Measurements from ENCODE around the gene LMNTD1.

The LMNTD1 gene

DNA sequence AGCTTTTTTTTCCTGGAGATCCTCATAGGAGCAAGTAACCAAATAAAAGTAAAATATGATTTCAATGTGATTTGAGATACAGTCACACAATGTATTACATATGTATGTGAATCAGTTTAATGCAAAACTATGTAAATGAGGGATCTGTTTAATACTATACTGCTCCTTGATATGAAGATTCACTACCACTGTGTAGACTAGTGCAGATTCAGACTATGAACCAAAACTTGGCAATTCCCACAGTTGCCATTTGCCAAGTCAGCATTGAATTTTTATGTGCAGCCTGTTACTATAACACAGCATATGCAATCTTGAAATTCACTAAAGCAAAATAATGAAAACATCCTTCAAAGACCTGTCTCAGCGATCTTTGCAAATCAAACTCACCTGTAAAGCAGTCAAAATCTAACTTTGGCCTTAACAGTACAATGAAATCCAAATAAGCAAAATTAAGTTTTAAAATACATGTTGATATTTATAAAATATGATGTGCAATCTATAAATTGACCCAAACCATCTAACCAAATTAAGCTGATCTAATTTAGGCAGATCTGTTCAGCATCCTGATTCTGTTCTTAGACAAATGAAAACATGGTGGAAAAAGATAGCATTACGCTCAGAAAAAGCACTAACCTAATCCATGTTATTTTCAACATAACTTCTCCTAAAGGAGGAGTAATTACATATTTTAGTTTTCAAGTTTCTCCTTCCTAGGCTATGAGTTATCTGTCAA lies 25.5 kb upstream of the LMNTD1 start:
- FAIRE-seq = no peak
- no peak for TF ChIP-seq POLR2A (IDR thresholded peaks at IDR 0.05; ENCODE audit: low read depth, low read length)
- no peak for DNase-seq (ENCODE audit: insufficient read length, low spot score)

DNA sequence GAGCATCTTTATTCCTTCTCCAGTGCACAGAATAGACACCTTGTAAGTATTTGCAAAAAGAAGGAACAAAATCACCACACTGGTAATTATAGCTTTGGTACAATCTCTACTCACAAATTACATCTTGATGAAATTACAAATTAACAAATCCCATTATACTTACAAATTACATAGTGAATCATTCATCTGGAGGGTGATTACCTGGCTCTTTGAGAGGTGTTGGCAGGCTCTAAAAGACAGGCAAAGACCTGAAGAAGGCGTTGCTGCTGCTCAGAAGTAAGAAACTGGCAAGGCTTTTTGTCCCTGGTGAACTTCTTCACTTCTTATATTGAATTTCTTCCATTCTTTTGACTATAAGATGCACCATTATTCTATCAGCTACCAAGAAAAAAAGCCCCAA lies 21.7 kb upstream of the LMNTD1 start:
- no peak for TF ChIP-seq POLR2A (IDR thresholded peaks at IDR 0.05; ENCODE audit: low read depth, low read length)
- no peak for FAIRE-seq
- DNase-seq (ENCODE audit: insufficient read length, low spot score) = no peak

DNA sequence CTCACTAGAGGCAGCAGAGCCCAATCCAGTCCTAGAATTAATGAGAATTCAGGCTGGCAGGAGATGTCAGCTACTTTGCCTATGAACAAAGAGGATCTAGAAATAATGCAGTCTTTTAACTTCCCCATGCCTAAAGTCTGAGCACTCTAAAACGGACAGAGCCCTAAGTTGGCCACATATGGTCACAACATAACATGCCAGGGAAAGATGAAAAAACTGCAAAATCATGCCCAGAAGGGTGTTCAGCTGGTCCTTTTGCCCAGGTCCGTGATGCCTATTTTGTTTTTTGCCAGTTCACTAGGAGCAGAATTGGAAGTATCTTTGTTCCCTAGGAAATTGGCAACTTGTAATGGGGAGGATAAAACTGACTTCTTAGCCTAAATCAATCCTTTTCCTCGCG lies 20.3 kb upstream of the LMNTD1 start:
- no peak for DNase-seq (ENCODE audit: insufficient read length, low spot score)
- FAIRE-seq = no peak
- TF ChIP-seq POLR2A (IDR thresholded peaks at IDR 0.05; ENCODE audit: low read depth, low read length) = no peak

DNA sequence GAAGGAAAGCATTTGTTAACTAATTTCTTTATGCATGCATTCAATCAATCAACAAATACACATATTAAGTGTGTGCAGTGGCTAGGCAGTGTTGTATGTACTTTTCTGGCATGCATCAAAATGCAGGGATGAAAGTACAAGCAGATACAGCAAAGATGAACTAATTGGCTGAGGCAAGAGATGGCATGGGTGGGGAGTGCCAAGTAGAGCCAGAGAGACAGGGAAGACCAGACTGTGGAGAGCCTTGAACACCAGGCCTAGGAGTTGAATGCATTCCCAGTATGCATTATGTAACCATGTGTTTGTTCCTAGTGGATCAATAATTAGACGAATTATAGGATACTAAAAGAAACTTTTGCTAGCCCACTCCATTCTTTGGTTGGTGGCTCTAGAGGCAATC lies 17.3 kb upstream of the LMNTD1 start:
- no peak for DNase-seq (ENCODE audit: insufficient read length, low spot score)
- no peak for FAIRE-seq
- TF ChIP-seq POLR2A (IDR thresholded peaks at IDR 0.05; ENCODE audit: low read depth, low read length) = no peak

DNA sequence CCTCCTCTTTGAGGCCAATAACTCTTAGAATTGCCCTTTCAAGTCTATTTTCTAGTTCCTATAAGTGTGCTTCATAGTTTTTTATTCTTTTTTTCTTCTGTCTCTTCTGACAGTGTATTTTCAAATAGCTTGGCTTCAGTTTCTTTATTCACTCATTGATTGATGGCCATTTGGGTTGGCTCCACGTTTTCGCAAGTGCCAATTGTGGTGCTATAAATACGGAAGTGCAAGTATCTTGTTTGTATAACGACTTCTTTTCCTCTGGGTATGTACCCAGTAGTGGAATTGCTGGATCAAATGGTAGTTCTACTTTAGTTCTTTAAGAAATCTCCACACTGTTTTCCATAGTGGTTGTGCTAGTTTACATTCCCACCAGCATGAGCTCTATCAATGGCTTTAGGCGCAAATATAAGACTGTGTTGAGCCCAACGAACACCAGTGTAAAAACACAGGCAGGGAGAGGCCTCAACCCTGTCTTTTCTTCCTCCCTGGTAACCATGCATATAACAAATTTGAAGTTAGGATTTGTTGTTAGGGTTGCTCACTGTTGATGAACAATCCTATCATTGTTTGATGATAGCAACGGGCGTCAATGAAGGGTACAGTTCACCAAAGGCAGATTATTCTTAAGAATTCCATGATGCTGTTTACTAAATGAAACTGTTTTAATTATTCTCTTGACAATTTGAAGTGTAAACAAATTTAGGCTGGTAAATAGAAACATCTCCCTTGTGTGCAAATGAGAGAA lies 13.3 kb upstream of the LMNTD1 start:
- FAIRE-seq (no peak), DNase-seq (ENCODE audit: insufficient read length, low spot score) (no peak)
- TF ChIP-seq POLR2A (IDR thresholded peaks at IDR 0.05; ENCODE audit: low read depth, low read length) = no peak

DNA sequence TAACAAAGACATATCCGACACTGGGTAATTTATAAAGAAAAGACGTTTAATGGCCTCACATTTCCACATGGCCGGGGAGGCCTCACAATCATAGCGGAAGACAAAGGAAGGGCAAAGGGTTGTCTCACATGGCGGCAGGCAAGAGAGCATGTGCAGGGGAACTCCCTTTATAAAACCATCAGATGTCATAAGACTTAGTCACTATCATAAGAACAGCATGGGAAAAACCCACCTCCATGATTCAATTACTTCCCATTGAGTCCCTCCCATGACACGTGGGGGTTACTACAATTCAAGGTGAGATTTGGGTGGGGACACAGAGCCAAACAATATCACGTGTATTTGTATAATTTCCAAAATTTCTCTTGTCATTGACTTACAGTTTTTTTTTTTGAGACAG lies 5.5 kb upstream of the LMNTD1 start:
- FAIRE-seq (no peak), DNase-seq (ENCODE audit: insufficient read length, low spot score) (no peak)
- TF ChIP-seq POLR2A (IDR thresholded peaks at IDR 0.05; ENCODE audit: low read depth, low read length) = no peak

DNA sequence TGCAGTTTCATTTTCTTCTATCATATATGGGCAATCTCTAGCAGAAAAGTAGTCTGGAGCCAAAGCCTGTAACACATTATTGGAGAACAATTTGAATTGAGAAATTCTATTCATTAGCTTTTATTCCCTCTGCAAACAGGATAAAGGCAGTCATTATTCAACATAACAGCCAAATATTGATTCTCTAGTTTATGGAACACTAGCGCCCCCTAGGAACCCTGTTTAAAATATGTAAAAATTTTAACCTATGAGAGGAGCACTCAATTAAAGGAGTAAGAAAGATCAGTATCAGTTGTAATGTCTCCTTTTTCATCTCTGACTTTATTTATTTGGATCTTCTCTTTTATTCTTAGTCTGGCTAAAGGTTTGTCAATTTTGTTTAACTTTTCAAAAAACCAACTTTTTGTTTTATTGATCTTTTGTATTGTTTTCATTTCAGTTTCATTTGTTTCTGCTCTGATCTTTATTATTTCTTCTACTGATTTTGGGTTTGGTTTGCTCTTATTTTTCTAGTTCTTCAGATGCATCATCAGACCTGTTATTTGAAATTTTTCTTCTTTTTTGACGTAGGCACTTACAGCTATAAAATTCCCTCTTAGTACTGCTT lies 4.8 kb upstream of the LMNTD1 start:
- DNase-seq (ENCODE audit: insufficient read length, low spot score) (no peak), FAIRE-seq (no peak)
- no peak for TF ChIP-seq POLR2A (IDR thresholded peaks at IDR 0.05; ENCODE audit: low read depth, low read length)

DNA sequence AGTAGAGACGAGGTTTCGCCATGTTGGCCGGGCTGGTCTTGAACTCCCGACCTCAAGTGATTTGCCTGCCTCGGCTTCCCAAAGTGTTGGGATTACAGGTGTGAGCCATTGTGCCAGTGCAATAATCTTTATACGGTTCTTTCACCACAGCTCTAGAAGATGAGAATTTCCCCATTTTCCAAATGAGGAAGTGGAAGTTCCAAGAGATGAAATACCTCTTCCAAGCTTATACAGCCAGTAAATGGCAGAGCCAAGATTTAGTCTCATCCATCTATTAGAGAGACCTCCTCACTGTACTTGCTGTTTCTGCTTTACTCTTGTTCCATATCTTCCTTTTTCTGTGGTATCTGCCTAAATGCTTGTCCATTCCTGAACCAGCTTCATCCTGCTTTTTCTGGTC lies 3.1 kb upstream of the LMNTD1 start:
- DNase-seq (ENCODE audit: insufficient read length, low spot score) (no peak), FAIRE-seq (no peak)
- TF ChIP-seq POLR2A (IDR thresholded peaks at IDR 0.05; ENCODE audit: low read depth, low read length) = no peak

DNA sequence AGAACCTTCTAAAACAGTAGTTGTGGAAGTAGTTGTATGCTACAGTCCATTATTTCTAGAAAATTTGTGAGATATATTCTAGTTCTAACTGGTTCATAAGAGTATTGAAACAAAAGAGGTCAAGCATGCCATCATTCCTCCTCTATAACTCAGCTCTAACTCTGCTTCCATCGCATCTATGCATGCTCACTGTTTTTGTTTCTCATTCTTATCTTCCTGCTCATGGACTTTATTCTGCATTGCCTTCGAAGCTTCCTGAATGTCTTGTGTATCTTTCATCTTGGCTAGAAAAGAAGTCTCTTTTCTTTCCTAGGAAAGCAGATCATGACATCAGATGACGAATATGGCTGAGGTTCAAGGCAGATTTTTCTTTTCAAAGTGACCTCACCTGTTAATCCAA lies 402 bp downstream of the LMNTD1 start:
- TF ChIP-seq POLR2A (IDR thresholded peaks at IDR 0.05; ENCODE audit: low read depth, low read length) = no peak
- DNase-seq (ENCODE audit: insufficient read length, low spot score) (no peak), FAIRE-seq (peak; percentile 15)

DNA sequence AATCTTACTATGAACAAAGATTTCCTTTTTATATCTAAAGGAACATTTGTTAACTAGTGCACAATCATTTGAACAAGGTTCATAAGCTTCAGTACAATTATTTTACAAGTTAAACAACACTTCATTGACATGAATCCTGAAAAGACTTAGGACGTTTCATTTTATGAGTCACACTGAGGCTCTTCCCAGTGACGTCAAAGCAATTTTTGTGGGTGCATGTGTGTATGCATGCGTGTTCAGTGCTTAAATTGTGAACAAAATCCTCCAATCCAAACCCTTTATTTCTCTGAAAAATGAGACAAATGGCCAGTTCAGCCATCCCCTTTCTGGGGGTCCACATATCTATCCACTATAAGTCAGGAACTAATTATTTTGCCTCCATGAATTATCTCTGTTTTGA lies 2.9 kb downstream of the LMNTD1 start:
- FAIRE-seq = peak; percentile 23
- TF ChIP-seq POLR2A (IDR thresholded peaks at IDR 0.05; ENCODE audit: low read depth, low read length) = no peak
- no peak for DNase-seq (ENCODE audit: insufficient read length, low spot score)

DNA sequence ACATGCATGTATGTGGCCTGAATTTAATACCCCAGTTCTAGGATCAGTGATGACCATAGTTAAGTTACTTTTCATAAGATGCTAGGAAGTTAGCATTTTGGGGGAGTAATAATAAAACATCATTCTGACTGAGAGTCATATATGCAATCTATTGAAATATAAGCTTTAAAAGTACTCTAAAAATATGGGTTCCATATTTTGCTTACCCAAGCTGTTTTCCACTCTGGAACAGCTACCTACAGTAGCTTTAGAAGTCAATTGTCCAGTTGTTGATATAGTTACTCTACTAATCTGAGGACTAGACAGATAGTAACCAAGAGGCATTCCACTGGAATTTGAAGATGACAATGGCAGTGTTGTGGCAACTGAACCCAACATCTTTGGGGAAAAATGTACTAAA lies 4.0 kb downstream of the LMNTD1 start:
- DNase-seq (ENCODE audit: insufficient read length, low spot score) = no peak
- FAIRE-seq = peak; percentile 50
- TF ChIP-seq POLR2A (IDR thresholded peaks at IDR 0.05; ENCODE audit: low read depth, low read length) = no peak

DNA sequence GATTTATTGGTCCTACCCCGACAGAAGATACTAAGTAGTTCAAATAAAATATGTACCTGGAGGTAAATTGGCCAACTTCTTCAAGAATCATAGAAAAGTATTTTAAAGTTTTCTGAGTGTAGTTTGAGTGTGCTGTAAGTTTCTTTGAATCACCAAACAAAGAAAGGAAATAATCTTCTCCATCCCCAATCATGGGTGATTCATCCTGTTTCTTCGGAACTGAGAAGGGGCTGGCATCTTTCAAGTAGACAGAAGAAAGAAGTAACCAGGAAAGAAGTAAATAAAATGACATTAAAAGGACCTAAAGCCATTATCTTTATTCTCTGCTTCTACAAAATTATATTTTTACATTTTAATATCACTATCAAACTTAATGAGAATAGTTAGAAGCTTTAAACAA lies 6.8 kb downstream of the LMNTD1 start:
- no peak for FAIRE-seq
- no peak for DNase-seq (ENCODE audit: insufficient read length, low spot score)
- no peak for TF ChIP-seq POLR2A (IDR thresholded peaks at IDR 0.05; ENCODE audit: low read depth, low read length)

DNA sequence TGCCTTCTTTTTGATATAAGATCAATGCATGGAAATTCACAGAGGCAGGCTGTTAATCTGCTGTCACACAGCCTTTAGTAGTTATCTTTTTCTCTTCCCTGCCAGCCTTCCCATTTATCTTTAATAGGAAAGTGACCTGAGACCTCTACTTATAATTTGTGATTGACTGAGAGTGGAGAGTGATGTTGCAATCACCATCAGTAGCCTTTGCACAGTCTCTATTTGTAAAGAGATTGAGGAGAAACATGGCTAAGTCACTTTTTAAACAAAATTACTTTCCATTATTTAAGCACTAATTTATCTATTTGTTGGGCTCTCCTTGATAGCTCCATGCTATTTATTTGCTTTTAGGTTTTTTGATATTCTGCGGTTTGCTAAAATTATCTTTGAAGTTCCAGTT lies 19.9 kb downstream of the LMNTD1 start:
- no peak for TF ChIP-seq POLR2A (IDR thresholded peaks at IDR 0.05; ENCODE audit: low read depth, low read length)
- DNase-seq (ENCODE audit: insufficient read length, low spot score) (no peak), FAIRE-seq (no peak)

DNA sequence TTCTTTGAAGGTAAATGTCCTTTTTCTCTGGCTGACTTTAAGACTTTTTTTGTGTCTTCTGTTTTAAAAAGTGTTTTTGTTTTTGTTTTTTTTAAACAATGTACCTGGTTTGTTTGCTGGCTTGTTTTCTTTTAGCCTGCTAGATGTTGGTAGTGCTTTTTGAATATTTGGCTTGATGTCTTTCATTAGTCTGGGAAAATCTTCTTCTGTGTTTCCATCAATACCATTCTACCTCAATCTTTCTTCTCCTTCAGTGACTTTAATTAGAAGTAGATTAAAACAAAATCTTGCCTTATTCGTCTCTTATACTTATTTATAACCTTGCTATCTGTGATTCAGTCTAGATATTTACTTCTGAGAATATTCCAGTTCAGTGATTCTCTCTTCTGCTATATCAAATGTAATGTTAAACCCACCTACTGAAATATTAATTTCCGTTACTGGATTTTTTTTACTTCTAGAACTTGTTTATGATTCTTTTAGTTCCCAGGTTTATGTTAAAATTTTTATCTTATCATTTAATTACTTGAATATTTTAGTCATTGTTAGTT lies 21.5 kb downstream of the LMNTD1 start:
- DNase-seq (ENCODE audit: insufficient read length, low spot score) (no peak), FAIRE-seq (no peak)
- TF ChIP-seq POLR2A (IDR thresholded peaks at IDR 0.05; ENCODE audit: low read depth, low read length) = no peak

Data from H54 (cell line).